ENCODE measurements around the gene C5orf22. TPM values are rescaled to one million over a fixed set of nuclear protein-coding genes. Genes with fewer than 3 reads are reported as not detected.

Gene C5orf22
- total RNA-seq, 2 experiments from 2014 or later, result 9.8 to 12.3 TPM

DNA sequence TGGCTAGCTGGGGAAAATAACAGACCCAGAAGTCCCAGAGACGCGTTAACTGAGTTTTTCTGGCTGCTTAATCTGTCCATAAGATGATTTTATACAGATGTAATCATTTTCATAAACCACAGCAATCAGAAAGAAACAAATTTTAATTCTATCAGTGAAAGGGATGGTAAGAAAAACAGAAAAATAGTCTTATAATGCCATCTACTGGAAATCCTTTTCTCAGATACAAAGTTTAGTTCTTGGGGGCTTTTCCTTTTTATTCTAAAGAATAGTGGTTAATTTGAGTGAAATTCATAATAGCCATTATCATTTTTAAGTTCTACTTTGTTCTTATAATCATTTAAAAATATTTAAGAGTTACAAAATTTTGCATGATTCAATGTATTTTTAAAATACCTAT is 44.6 kb upstream of the C5orf22 start:
- CTCF ChIA-PET, result interaction anchor here (1.0 kb wide), 1 partner anchor 606 kb away, joined by 3 read pairs; no protein-coding TSS in a partner anchor
- intact Hi-C loops (cut with DNase I, micrococcal nuclease), result no loop called here
- Histone ChIP-seq H3K4me1 (ENCODE audit: insufficient read depth, low read length) (no peaks in the 10 kb centered on the region), H3K27me3 (ENCODE audit: control insufficient read depth in 1 of 2, insufficient read depth in 2 of 2, low read length in 2 of 2) (no peaks in the 10 kb centered on the region), H3K27ac (ENCODE audit: low read depth in 1 of 2, low read length in 2 of 2) (no peak overlapping the region), H3K36me3 (ENCODE audit: insufficient read depth, low read length) (peaks cover 77% of the 10 kb centered on the region), H3K9me3 (ENCODE audit: control insufficient read depth in 1 of 2, insufficient read depth in 1 of 2, low read length in 2 of 2) (no peaks in the 10 kb centered on the region), H3K4me3 (ENCODE audit: low read length) (no peak overlapping the region)
- no peaks in the 10 kb centered on the region for H3K4me1 Mint-ChIP-seq (ENCODE audit: low read depth)
- no peaks in the 10 kb centered on the region for H3K9me3 Mint-ChIP-seq
- H3K4me3 Mint-ChIP-seq, result no peak overlapping the region
- no peak overlapping the region for H3K27ac Mint-ChIP-seq
- no peaks in the 10 kb centered on the region for H3K27me3 Mint-ChIP-seq
- ATAC-seq (ENCODE audit: poor library complexity) (no peak), DNase-seq (no peak)
- POLR2A ChIA-PET, result no interaction called here
- TF ChIP-seq, protein P1, sequence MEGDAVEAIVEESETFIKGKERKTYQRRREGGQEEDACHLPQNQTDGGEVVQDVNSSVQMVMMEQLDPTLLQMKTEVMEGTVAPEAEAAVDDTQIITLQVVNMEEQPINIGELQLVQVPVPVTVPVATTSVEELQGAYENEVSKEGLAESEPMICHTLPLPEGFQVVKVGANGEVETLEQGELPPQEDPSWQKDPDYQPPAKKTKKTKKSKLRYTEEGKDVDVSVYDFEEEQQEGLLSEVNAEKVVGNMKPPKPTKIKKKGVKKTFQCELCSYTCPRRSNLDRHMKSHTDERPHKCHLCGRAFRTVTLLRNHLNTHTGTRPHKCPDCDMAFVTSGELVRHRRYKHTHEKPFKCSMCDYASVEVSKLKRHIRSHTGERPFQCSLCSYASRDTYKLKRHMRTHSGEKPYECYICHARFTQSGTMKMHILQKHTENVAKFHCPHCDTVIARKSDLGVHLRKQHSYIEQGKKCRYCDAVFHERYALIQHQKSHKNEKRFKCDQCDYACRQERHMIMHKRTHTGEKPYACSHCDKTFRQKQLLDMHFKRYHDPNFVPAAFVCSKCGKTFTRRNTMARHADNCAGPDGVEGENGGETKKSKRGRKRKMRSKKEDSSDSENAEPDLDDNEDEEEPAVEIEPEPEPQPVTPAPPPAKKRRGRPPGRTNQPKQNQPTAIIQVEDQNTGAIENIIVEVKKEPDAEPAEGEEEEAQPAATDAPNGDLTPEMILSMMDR (IDR thresholded peaks at IDR 0.05), result no peak
- peaks cover 95% of the 10 kb centered on the region for H3K36me3 Mint-ChIP-seq (ENCODE audit: low read depth)

GRCh38 chr5:31492869-31493268 is 39.2 kb upstream of the C5orf22 start:
- no peaks in the 10 kb centered on the region for H3K9me3 ChIP-seq (ENCODE audit: control insufficient read depth in 1 of 2, insufficient read depth in 1 of 2, low read length in 2 of 2)
- TF ChIP-seq, protein P1 (IDR thresholded peaks at IDR 0.05), result no peak
- DNase-seq (no peak), ATAC-seq (ENCODE audit: poor library complexity) (no peak)
- Mint-ChIP-seq H3K36me3 (ENCODE audit: low read depth) (peaks cover 96% of the 10 kb centered on the region), H3K27ac (no peak overlapping the region), H3K9me3 (no peaks in the 10 kb centered on the region), H3K4me1 (ENCODE audit: low read depth) (no peaks in the 10 kb centered on the region), H3K4me3 (no peak overlapping the region), H3K27me3 (no peaks in the 10 kb centered on the region)
- no peak overlapping the region for H3K4me3 ChIP-seq (ENCODE audit: low read length)
- ChIA-PET POLR2A (no interaction called here), CTCF (no interaction called here)
- H3K4me1 ChIP-seq (ENCODE audit: insufficient read depth, low read length), result no peaks in the 10 kb centered on the region
- H3K36me3 ChIP-seq (ENCODE audit: insufficient read depth, low read length), result peaks cover 86% of the 10 kb centered on the region
- intact Hi-C loops (cut with DNase I, micrococcal nuclease), result no loop called here
- H3K27me3 ChIP-seq (ENCODE audit: control insufficient read depth in 1 of 2, insufficient read depth in 2 of 2, low read length in 2 of 2), result no peaks in the 10 kb centered on the region
- H3K27ac ChIP-seq (ENCODE audit: low read depth in 1 of 2, low read length in 2 of 2), result no peak overlapping the region

DNA sequence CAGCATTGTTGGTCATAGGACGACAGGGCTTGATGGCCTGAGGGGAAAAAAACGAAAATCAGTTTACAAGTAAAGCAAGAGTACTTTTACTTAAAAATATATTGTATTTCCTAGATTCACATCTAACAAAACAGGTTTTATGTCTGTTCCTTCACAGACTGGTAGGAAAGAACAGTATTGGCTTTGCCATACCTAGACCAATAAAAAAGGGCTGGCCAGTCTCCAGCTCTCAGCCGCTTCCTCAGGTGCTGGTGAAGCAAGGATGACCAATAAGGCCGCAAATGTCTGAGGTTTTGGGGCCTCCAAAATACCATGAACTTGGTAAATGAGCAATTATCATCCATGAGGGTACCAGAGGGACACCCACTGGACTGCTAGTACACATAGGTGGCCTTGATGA is 36.8 kb upstream of the C5orf22 start:
- H3K4me3 Mint-ChIP-seq, result no peak overlapping the region
- H3K27ac Mint-ChIP-seq, result no peak overlapping the region
- Histone ChIP-seq H3K27ac (ENCODE audit: low read depth in 1 of 2, low read length in 2 of 2) (no peak overlapping the region), H3K9me3 (ENCODE audit: control insufficient read depth in 1 of 2, insufficient read depth in 1 of 2, low read length in 2 of 2) (no peaks in the 10 kb centered on the region), H3K4me3 (ENCODE audit: low read length) (no peak overlapping the region), H3K27me3 (ENCODE audit: control insufficient read depth in 1 of 2, insufficient read depth in 2 of 2, low read length in 2 of 2) (no peaks in the 10 kb centered on the region), H3K4me1 (ENCODE audit: insufficient read depth, low read length) (no peaks in the 10 kb centered on the region), H3K36me3 (ENCODE audit: insufficient read depth, low read length) (peaks cover 89% of the 10 kb centered on the region)
- no peaks in the 10 kb centered on the region for H3K27me3 Mint-ChIP-seq
- H3K9me3 Mint-ChIP-seq, result no peaks in the 10 kb centered on the region
- POLR2A ChIA-PET, result no interaction called here
- ATAC-seq (ENCODE audit: poor library complexity) (no peak), DNase-seq (no peak)
- no peaks in the 10 kb centered on the region for H3K4me1 Mint-ChIP-seq (ENCODE audit: low read depth)
- TF ChIP-seq, protein P1 (IDR thresholded peaks at IDR 0.05), result no peak
- peaks cover 98% of the 10 kb centered on the region for H3K36me3 Mint-ChIP-seq (ENCODE audit: low read depth)
- CTCF ChIA-PET, result no interaction called here
- intact Hi-C loops (cut with DNase I, micrococcal nuclease), result no loop called here

Measured in CD4-positive, alpha-beta T cell (primary cell).